WTC11 (cell line): Measurements from ENCODE around the gene VAT1. TPM values are rescaled to one million over a fixed set of nuclear protein-coding genes. Genes with fewer than 3 reads are reported as not detected.

Experiments
- ATAC-seq: fragments of 200-7000 bp; cut with Tn5 transposase; 2 replicates; pipeline ENCODE4 v1.10.0; 2021; ENCODE audit warnings: mild to moderate bottlenecking, moderate library complexity
- CTCF ChIA-PET: fragments of 300-600 bp; sonication (Branson Sonifier 250); formaldehyde crosslinking; loops from one replicate; lab custom pipeline; 2021; ENCODE audit warnings: antibody characterized with exemption; lab: Charles Lee
- POLR2A ChIA-PET: fragments of 350-600 bp; sonication (Branson Sonifier 250); formaldehyde crosslinking; loops from one replicate; lab custom pipeline; 2021; ENCODE audit warnings: antibody characterized with exemption; lab: Charles Lee
- DNase-seq: peaks from one replicate; pipeline ENCODE4 v3.0.0; 2021; ENCODE audit warnings: low spot score
- H3K27ac Mint-ChIP-seq: 2 replicates; pipeline ENCODE4 v1.8.0; 2021; ENCODE audit warnings: mixed read lengths
- H3K27me3 Mint-ChIP-seq: 2 replicates; pipeline ENCODE4 v1.8.0; 2021; ENCODE audit warnings: low read depth, mild to moderate bottlenecking, moderate library complexity, mixed read lengths
- H3K36me3 Mint-ChIP-seq: 2 replicates; pipeline ENCODE4 v1.8.0; 2021; ENCODE audit warnings: mixed read lengths
- H3K4me1 Mint-ChIP-seq: 2 replicates; pipeline ENCODE4 v1.8.0; 2022; ENCODE audit warnings: mixed read lengths
- H3K4me3 Mint-ChIP-seq: 2 replicates; pipeline ENCODE4 v1.8.0; 2021; ENCODE audit warnings: mild to moderate bottlenecking, moderate library complexity, mixed read lengths
- H3K9me3 Mint-ChIP-seq: 2 replicates; pipeline ENCODE4 v1.8.0; 2021; ENCODE audit warnings: mixed read lengths
- CBFB ChIP-seq: sonication (generic); formaldehyde crosslinking; IDR thresholded peaks from 2 replicates; pipeline ENCODE4 v1.8.1; 2022; ENCODE audit warnings: mild to moderate bottlenecking, low read depth, missing genetic modification reagents
- CREB1 ChIP-seq: sonication (generic); formaldehyde crosslinking; IDR thresholded peaks from 2 replicates; pipeline ENCODE4 v1.8.0; 2023; ENCODE audit warnings: mild to moderate bottlenecking, missing genetic modification reagents
- CREM ChIP-seq: sonication (generic); formaldehyde crosslinking; IDR thresholded peaks from 2 replicates; pipeline ENCODE4 v1.8.1; 2022; ENCODE audit warnings: mild to moderate bottlenecking, missing genetic modification reagents, moderate library complexity
- ETV6 ChIP-seq: sonication (generic); formaldehyde crosslinking; IDR thresholded peaks from 2 replicates; pipeline ENCODE4 v1.8.1; 2022; ENCODE audit warnings: mild to moderate bottlenecking, missing genetic modification reagents
- MYBL2 ChIP-seq: sonication (generic); formaldehyde crosslinking; IDR thresholded peaks from 2 replicates; pipeline ENCODE4 v1.8.1; 2023; ENCODE audit warnings: mild to moderate bottlenecking, moderate library complexity, missing genetic modification reagents
- RORB ChIP-seq: fragments of 250-450 bp; sonication (Bioruptor Pico); IDR thresholded peaks from 2 replicates; pipeline ENCODE4 v1.9.0; 2021; ENCODE audit warnings: mild to moderate bottlenecking
- TCF7 ChIP-seq: sonication (generic); formaldehyde crosslinking; IDR thresholded peaks from 2 replicates; pipeline ENCODE4 v1.8.0; 2022; ENCODE audit warnings: mild to moderate bottlenecking, low read depth, missing genetic modification reagents, moderate library complexity
- ZBTB21 ChIP-seq: sonication (generic); formaldehyde crosslinking; IDR thresholded peaks from 2 replicates; pipeline ENCODE4 v1.8.1; 2023; ENCODE audit warnings: mild to moderate bottlenecking, missing genetic modification reagents, borderline replicate concordance
- ZNF263 ChIP-seq: sonication (generic); formaldehyde crosslinking; IDR thresholded peaks from 2 replicates; pipeline ENCODE4 v1.8.1; 2022; ENCODE audit warnings: low read depth, mild to moderate bottlenecking, moderate library complexity, missing genetic modification reagents
- ZNF416 ChIP-seq: fragments of 250-450 bp; sonication (Bioruptor Pico); IDR thresholded peaks from 2 replicates; pipeline ENCODE4 v1.9.0; 2021; ENCODE audit warnings: mild to moderate bottlenecking, inconsistent platforms
- total RNA-seq: library from RNA; stranded (reverse); gene quantifications from 3 replicates; pipeline ENCODE4 v1.2.3, GENCODE V29; 2021
- TF ChIP-seq, protein P1 (sequence below): sonication (generic); formaldehyde crosslinking; IDR thresholded peaks from 2 replicates; pipeline ENCODE4 v1.8.0; 2023; ENCODE audit warnings: mild to moderate bottlenecking, missing genetic modification reagents
- TF ChIP-seq, protein P2 (sequence below): fragments of 250-450 bp; sonication (Bioruptor Pico); IDR thresholded peaks from 2 replicates; pipeline ENCODE4 v1.9.0; 2021; ENCODE audit warnings: moderate library complexity, mild to moderate bottlenecking, inconsistent platforms, borderline replicate concordance
- TF ChIP-seq, protein P3 (sequence below): sonication (generic); formaldehyde crosslinking; IDR thresholded peaks from 2 replicates; pipeline ENCODE4 v1.8.0; 2023; ENCODE audit warnings: missing genetic modification reagents, mild to moderate bottlenecking, borderline replicate concordance
- TF ChIP-seq, protein P4 (sequence below): fragments of 250-450 bp; sonication (Bioruptor Pico); conservative IDR thresholded peaks from 2 replicates; pipeline ENCODE4 v1.9.0; 2021; ENCODE audit warnings: mild to moderate bottlenecking

The VAT1 gene
- total RNA-seq, 1 experiment from 2014 or later, result 298 TPM

DNA sequence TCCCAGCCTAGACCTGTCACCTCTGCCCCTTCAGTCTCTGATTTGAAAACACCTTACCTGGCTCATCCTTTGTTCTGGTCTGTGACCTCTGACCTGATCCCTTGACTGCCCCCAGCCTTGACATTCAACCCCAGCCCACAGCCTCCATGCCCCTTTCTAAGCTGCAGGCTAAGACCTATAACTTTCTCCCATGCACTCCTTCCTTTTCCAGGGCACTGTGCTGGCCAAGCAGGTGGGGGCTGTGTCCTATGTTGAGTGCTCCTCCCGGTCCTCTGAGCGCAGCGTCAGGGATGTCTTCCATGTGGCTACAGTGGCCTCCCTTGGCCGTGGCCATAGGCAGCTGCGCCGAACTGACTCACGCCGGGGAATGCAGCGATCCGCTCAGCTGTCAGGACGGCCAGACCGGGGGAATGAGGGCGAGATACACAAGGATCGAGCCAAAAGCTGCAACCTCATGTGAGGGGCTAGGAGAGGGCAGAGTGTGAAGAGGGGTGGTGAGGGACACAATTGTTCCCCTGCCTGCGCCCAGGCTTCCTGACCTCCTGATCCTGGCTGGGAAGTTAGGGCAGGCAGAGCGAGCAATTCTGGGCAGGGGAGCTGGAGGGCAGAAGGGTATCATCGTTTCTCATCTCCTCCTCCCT lies 6.2 kb upstream of the VAT1 start:
- ATAC-seq (no peak), DNase-seq (no peak)
- Mint-ChIP-seq H3K36me3 (peaks cover 9% of the 10 kb centered on the region), H3K4me1 (peaks cover 53% of the 10 kb centered on the region), H3K27ac (peak overlapping the region; percentile 86), H3K27me3 (peaks cover 3% of the 10 kb centered on the region; the same call in 1 of the 2 replicates), H3K9me3 (no peaks in the 10 kb centered on the region), H3K4me3 (peak overlapping the region; percentile 21; the same call in 1 of the 2 replicates)
- POLR2A ChIA-PET, result no interaction called here
- TF ChIP-seq TCF7 (CRISPR knock-in tag), result 0 out of 2 replicates have a peak, but pooled peaks have one; percentile 69
- no peak for TF ChIP-seq ZNF416 (CRISPR knock-in tag)
- CTCF ChIA-PET, result no interaction called here

DNA sequence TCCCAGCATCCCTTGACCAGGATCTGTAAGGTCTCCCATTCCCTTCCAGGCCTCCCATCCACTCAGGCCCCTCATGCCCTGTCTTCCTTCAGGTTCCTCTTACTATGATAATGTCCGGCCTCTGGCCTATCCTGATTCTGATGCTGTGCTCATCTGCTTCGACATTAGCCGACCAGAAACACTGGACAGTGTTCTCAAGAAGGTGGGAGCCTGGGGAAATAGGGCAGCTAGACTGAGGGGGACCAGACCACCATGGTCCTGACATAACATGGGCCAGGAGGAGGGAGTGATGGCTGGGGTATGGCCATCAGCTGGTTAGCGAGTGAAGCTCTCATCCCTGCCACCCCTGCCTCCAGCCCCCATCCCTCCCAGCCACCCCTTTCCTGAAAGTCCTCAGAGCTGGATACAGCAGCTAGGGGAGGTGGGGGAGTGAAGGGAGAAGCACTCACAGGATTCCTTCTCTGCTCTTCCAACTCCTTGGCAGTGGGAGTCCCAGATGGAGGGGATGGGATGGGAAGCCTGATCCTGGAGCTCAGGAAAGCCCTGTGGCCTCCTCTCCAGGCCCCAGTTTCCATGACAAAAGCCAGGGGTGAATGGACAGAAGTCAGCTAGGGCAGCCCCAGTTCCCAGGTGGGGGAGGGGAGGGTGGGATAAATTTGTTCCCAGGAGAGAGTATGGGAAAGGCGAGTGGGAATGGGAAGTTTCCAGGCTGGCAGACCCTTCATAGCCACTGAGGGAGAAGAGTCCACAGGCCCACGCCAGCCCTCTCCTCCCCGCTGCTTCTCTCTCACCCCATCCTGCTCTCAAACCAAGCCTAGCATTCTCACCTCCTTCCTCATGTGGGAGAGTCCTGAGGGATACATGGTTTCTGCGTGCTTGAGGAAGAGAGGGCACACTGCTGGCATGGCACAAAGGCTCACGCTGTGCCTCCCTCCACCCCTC lies 5.2 kb upstream of the VAT1 start:
- Mint-ChIP-seq H3K27me3 (peaks cover 3% of the 10 kb centered on the region; the same call in 1 of the 2 replicates), H3K36me3 (peaks cover 9% of the 10 kb centered on the region), H3K9me3 (no peaks in the 10 kb centered on the region), H3K4me3 (peak overlapping the region; percentile 44), H3K4me1 (peaks cover 49% of the 10 kb centered on the region), H3K27ac (peak overlapping the region; percentile 86)
- ChIA-PET CTCF (interaction anchor here (0.6 to 1.6 kb wide), 5 partner anchors 10 to 98 kb away, joined by 3 to 7 read pairs (median 4); partner anchors contain the start of genes BRCA1 and RPL27), POLR2A (interaction anchor here (0.5 to 0.7 kb wide), 2 partner anchors 98 to 288 kb away, joined by 4 to 5 read pairs; partner anchors contain the start of gene BRCA1)
- DNase-seq (peak; percentile 56), ATAC-seq (peak; percentile 15)
- TF ChIP-seq ZNF263, result no peak
- 0 out of 2 replicates have a peak, but pooled peaks have one; percentile 40 for TF ChIP-seq ETV6 (CRISPR knock-in tag)
- 0 out of 2 replicates have a peak, but pooled peaks have one; percentile 20 for TF ChIP-seq ZNF416 (CRISPR knock-in tag)
- TF ChIP-seq, protein P1, sequence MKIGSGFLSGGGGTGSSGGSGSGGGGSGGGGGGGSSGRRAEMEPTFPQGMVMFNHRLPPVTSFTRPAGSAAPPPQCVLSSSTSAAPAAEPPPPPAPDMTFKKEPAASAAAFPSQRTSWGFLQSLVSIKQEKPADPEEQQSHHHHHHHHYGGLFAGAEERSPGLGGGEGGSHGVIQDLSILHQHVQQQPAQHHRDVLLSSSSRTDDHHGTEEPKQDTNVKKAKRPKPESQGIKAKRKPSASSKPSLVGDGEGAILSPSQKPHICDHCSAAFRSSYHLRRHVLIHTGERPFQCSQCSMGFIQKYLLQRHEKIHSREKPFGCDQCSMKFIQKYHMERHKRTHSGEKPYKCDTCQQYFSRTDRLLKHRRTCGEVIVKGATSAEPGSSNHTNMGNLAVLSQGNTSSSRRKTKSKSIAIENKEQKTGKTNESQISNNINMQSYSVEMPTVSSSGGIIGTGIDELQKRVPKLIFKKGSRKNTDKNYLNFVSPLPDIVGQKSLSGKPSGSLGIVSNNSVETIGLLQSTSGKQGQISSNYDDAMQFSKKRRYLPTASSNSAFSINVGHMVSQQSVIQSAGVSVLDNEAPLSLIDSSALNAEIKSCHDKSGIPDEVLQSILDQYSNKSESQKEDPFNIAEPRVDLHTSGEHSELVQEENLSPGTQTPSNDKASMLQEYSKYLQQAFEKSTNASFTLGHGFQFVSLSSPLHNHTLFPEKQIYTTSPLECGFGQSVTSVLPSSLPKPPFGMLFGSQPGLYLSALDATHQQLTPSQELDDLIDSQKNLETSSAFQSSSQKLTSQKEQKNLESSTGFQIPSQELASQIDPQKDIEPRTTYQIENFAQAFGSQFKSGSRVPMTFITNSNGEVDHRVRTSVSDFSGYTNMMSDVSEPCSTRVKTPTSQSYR (CRISPR knock-in tag), result 0 out of 2 replicates have a peak, but pooled peaks have one; percentile 48

DNA sequence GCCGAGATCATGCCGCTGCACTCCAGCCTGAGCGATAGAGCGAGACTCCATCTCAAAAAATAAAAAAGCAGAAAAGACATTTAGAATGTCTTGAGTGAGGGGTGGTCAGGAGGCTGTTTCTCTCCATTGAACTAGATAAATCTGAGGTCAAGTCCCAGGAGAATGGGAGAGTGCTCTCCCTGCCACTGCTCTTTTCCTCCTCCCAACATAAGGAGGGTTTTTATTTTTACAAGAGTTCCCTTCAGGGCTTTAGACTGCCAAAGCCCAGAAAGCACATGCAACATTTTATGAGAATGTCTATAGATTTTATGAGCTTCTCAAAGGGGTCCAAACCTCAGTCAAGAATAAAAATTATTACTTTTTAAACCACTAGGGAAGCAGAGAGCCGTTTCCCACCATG lies 4.4 kb upstream of the VAT1 start:
- no peak for DNase-seq
- Mint-ChIP-seq H3K27ac (no peak overlapping the region), H3K9me3 (no peaks in the 10 kb centered on the region), H3K4me1 (peaks cover 46% of the 10 kb centered on the region), H3K27me3 (peaks cover 3% of the 10 kb centered on the region; the same call in 1 of the 2 replicates), H3K4me3 (peak overlapping the region; percentile 85), H3K36me3 (peaks cover 9% of the 10 kb centered on the region)
- ATAC-seq, result no peak
- ChIA-PET CTCF (interaction anchor here (0.6 to 3.0 kb wide), 4 partner anchors 15 to 99 kb away, joined by 3 to 45 read pairs (median 4); partner anchors contain the start of genes BRCA1 and RPL27), POLR2A (no interaction called here)
- TF ChIP-seq ZNF416 (CRISPR knock-in tag) (no peak), ZBTB21 (CRISPR knock-in tag) (no peak), CREB1 (no peak), MYBL2 (no peak), CBFB (CRISPR knock-in tag) (no peak), TCF7 (CRISPR knock-in tag) (no peak), RORB (CRISPR knock-in tag) (no peak), CREM (CRISPR knock-in tag) (no peak)
- TF ChIP-seq, protein P2, sequence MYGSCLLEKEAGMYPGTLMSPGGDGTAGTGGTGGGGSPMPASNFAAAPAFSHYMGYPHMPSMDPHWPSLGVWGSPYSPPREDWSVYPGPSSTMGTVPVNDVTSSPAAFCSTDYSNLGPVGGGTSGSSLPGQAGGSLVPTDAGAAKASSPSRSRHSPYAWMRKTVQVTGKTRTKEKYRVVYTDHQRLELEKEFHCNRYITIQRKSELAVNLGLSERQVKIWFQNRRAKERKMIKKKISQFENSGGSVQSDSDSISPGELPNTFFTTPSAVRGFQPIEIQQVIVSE, result no peak
- TF ChIP-seq, protein P3, sequence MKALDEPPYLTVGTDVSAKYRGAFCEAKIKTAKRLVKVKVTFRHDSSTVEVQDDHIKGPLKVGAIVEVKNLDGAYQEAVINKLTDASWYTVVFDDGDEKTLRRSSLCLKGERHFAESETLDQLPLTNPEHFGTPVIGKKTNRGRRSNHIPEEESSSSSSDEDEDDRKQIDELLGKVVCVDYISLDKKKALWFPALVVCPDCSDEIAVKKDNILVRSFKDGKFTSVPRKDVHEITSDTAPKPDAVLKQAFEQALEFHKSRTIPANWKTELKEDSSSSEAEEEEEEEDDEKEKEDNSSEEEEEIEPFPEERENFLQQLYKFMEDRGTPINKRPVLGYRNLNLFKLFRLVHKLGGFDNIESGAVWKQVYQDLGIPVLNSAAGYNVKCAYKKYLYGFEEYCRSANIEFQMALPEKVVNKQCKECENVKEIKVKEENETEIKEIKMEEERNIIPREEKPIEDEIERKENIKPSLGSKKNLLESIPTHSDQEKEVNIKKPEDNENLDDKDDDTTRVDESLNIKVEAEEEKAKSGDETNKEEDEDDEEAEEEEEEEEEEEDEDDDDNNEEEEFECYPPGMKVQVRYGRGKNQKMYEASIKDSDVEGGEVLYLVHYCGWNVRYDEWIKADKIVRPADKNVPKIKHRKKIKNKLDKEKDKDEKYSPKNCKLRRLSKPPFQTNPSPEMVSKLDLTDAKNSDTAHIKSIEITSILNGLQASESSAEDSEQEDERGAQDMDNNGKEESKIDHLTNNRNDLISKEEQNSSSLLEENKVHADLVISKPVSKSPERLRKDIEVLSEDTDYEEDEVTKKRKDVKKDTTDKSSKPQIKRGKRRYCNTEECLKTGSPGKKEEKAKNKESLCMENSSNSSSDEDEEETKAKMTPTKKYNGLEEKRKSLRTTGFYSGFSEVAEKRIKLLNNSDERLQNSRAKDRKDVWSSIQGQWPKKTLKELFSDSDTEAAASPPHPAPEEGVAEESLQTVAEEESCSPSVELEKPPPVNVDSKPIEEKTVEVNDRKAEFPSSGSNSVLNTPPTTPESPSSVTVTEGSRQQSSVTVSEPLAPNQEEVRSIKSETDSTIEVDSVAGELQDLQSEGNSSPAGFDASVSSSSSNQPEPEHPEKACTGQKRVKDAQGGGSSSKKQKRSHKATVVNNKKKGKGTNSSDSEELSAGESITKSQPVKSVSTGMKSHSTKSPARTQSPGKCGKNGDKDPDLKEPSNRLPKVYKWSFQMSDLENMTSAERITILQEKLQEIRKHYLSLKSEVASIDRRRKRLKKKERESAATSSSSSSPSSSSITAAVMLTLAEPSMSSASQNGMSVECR (CRISPR knock-in tag), result no peak
- TF ChIP-seq, protein P4, sequence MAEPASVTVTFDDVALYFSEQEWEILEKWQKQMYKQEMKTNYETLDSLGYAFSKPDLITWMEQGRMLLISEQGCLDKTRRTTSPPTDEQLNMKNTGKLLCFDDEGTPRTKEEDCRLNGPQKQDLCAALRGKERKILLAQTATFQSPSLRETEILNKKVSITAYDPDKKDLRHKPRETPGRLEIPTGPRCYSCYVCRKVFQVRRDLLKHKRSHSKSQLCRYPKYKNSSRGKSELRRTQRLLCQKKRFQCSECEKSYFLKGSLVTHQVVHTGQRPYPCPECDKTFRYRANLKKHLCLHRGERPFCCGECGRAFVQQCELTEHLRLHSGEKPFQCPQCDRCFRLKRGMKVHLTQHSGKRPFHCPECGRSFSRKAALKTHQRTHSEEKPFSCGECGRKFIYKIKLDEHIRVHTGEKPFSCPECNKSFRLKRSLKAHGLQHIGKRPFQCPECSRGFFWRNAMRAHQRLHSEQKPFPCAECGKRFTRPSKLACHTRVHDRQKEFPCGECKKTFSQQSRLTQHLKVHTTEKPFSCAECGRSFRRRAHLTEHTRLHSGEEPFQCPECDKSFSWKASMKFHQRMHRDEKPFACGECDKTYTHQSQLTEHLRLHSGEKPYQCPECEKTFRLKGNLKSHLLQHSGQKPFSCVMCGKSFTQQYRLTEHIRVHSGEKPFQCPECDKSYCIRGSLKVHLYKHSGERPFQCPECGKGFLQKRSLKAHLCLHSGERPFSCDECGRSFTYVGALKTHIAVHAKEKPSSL, result no peak
